HG03280 (cell line): ENCODE data around the gene LRIG1.
A peak's percentile ranks its signal among the peaks of the same experiment; 100 is the strongest.

Source experiments
- ATAC-seq: cut with Tn5 transposase; IDR thresholded peaks from one replicate; pipeline ENCODE4 v1.9.1; 2021; ENCODE audit warnings: mild to moderate bottlenecking, moderate library complexity; ENCODE audit not compliant: unreplicated experiment

LRIG1 gene

GRCh38 chr3:66363148-66363547 lies 137.7 kb downstream of the LRIG1 start:
- ATAC-seq: no peak

- ATAC-seq: no peak
Observed at GRCh38 chr3:66362541-66362941, 138.3 kb downstream of the LRIG1 start.

- no peak for ATAC-seq
Observed at GRCh38 chr3:66361356-66361755, 139.5 kb downstream of the LRIG1 start.

- no peak for ATAC-seq
Observed at GRCh38 chr3:66355997-66356396, 144.8 kb downstream of the LRIG1 start.

GRCh38 chr3:66355394-66355793 lies 145.4 kb downstream of the LRIG1 start:
- ATAC-seq: peak; percentile 52

GRCh38 chr3:66354001-66354400 lies 146.8 kb downstream of the LRIG1 start:
- no peak for ATAC-seq

- no peak for ATAC-seq
Observed at GRCh38 chr3:66353530-66353929, 147.3 kb downstream of the LRIG1 start.

- ATAC-seq: no peak
Observed at GRCh38 chr3:66353039-66353438, 147.8 kb downstream of the LRIG1 start.

GRCh38 chr3:66350601-66351000 lies 150.2 kb downstream of the LRIG1 start:
- ATAC-seq: no peak

GRCh38 chr3:66348704-66349103 lies 152.1 kb downstream of the LRIG1 start:
- ATAC-seq: no peak

- ATAC-seq: no peak
Observed at GRCh38 chr3:66344848-66345578, 155.8 kb downstream of the LRIG1 start.

- no peak for ATAC-seq
Observed at GRCh38 chr3:66344391-66344811, 156.4 kb downstream of the LRIG1 start.

- no peak for ATAC-seq
Observed at GRCh38 chr3:66342717-66343356, 158.0 kb downstream of the LRIG1 start.

- ATAC-seq: no peak
Observed at GRCh38 chr3:66338927-66339326, 161.9 kb downstream of the LRIG1 start.

- ATAC-seq: no peak
Observed at GRCh38 chr3:66336333-66336766, 164.5 kb downstream of the LRIG1 start.

GRCh38 chr3:66335671-66336070 lies 165.2 kb downstream of the LRIG1 start:
- no peak for ATAC-seq
